ENCODE measurements around the gene AIF1L.
"Not testable (repeated sequence)": the region's sequence is repeated elsewhere in the genome, so short reads cannot be mapped to it uniquely, and the experiment has no call there.

Gene AIF1L

GRCh38 chr9:131117762-131118145, 21.4 kb downstream of the AIF1L start:
- H3K4me3 ChIP-seq (ENCODE audit: low read depth, low read length) = no peak overlapping the region

GRCh38 chr9:131119600-131119999, 23.3 kb downstream of the AIF1L start:
- no peak overlapping the region for H3K4me3 ChIP-seq (ENCODE audit: low read depth, low read length)

- no peak overlapping the region for H3K4me3 ChIP-seq (ENCODE audit: low read depth, low read length)
Measured at GRCh38 chr9:131120620-131121228, 24.4 kb downstream of the AIF1L start.

GRCh38 chr9:131121346-131121745, 25.0 kb downstream of the AIF1L start:
- H3K4me3 ChIP-seq (ENCODE audit: low read depth, low read length) = no peak overlapping the region

- no peak overlapping the region for H3K4me3 ChIP-seq (ENCODE audit: low read depth, low read length)
Measured at GRCh38 chr9:131122158-131122557, 25.8 kb downstream of the AIF1L start.

- peak overlapping the region; percentile 88 for H3K4me3 ChIP-seq (ENCODE audit: low read depth, low read length)
Measured at GRCh38 chr9:131125038-131125287, 28.6 kb downstream of the AIF1L start.

- H3K4me3 ChIP-seq (ENCODE audit: low read depth, low read length) = peak within 1 kb of the TSS; percentile 88
Measured at GRCh38 chr9:131125288-131126058, 29.1 kb downstream of the AIF1L start, which contains the start of gene NUP214. TSS of gene NUP214 (plus strand) at chr9:131125586. CDS start at chr9:131125705, 119 bp downstream.

GRCh38 chr9:131126059-131126426, 29.7 kb downstream of the AIF1L start:
- H3K4me3 ChIP-seq (ENCODE audit: low read depth, low read length) = peak overlapping the region; percentile 88

- H3K4me3 ChIP-seq (ENCODE audit: low read depth, low read length) = no peak overlapping the region
Measured at GRCh38 chr9:131129183-131129582, 32.9 kb downstream of the AIF1L start.

GRCh38 chr9:131138676-131139075, 42.3 kb downstream of the AIF1L start:
- H3K4me3 ChIP-seq (ENCODE audit: low read depth, low read length) = no peak overlapping the region

- H3K4me3 ChIP-seq (ENCODE audit: low read depth, low read length) = no peak overlapping the region
Measured at GRCh38 chr9:131140112-131140511, 43.8 kb downstream of the AIF1L start.

- no peak overlapping the region for H3K4me3 ChIP-seq (ENCODE audit: low read depth, low read length)
Measured at GRCh38 chr9:131140550-131140949, 44.2 kb downstream of the AIF1L start.

GRCh38 chr9:131142160-131142559, 45.8 kb downstream of the AIF1L start:
- no peak overlapping the region for H3K4me3 ChIP-seq (ENCODE audit: low read depth, low read length)

GRCh38 chr9:131144201-131144600, 47.9 kb downstream of the AIF1L start:
- H3K4me3 ChIP-seq (ENCODE audit: low read depth, low read length) = no peak overlapping the region

- H3K4me3 ChIP-seq (ENCODE audit: low read depth, low read length) = no peak overlapping the region
Measured at GRCh38 chr9:131145245-131145644, 48.9 kb downstream of the AIF1L start.

- H3K4me3 ChIP-seq (ENCODE audit: low read depth, low read length) = no peak overlapping the region
Measured at GRCh38 chr9:131146186-131146585, 49.9 kb downstream of the AIF1L start.

- no peak overlapping the region for H3K4me3 ChIP-seq (ENCODE audit: low read depth, low read length)
Measured at GRCh38 chr9:131148276-131148675, 51.9 kb downstream of the AIF1L start.

GRCh38 chr9:131148966-131149687, 52.8 kb downstream of the AIF1L start:
- no peak overlapping the region for H3K4me3 ChIP-seq (ENCODE audit: low read depth, low read length)

- no peak overlapping the region for H3K4me3 ChIP-seq (ENCODE audit: low read depth, low read length)
Measured at GRCh38 chr9:131149688-131150053, 53.3 kb downstream of the AIF1L start.

- H3K4me3 ChIP-seq (ENCODE audit: low read depth, low read length) = no peak overlapping the region
Measured at GRCh38 chr9:131153595-131153994, 57.3 kb downstream of the AIF1L start.

GRCh38 chr9:131158673-131159072, 62.3 kb downstream of the AIF1L start:
- not testable (repeated sequence) for H3K4me3 ChIP-seq (ENCODE audit: low read depth, low read length)

GRCh38 chr9:131160416-131161112, 64.2 kb downstream of the AIF1L start:
- H3K4me3 ChIP-seq (ENCODE audit: low read depth, low read length) = no peak overlapping the region

Data from iPS-11a (cell line).